HEK293 (cell line): Measurements from ENCODE around the gene PLEKHM2.

ENCODE experiments used
- CTCF ChIA-PET: fragments of 350-600 bp; formaldehyde crosslinking; extraction: SDS; loops from one replicate; lab custom pipeline; 2021; ENCODE audit warnings: antibody characterized with exemption; lab: Yijun Ruan, JAX
- POLR2A ChIA-PET: fragments of 300-600 bp; formaldehyde crosslinking; extraction: SDS; loops from one replicate; lab custom pipeline; 2020; ENCODE audit warnings: antibody characterized with exemption, inconsistent platforms; lab: Yijun Ruan, JAX
- H3K27ac ChIP-seq: fragments of 200-500 bp; sonication (Bioruptor generic); 2 replicates; pipeline ENCODE4 v1.5.1; 2014; ENCODE audit warnings: low read depth, low read length, control low read depth, inconsistent platforms; ENCODE audit errors: extremely low read depth
- H3K36me3 ChIP-seq, 2 experiments: fragments of 200-500 bp in 1 of 2; sonication (Bioruptor generic) in 1 of 2; 1 replicate in 1 of 2; 2 replicates in 1 of 2; pipeline ENCODE4 v1.5.1; 2014 to 2017; ENCODE audit warnings: inconsistent platforms in 2 of 2, low read length in 2 of 2; ENCODE audit not compliant: control insufficient read depth in 2 of 2, insufficient read depth in 1 of 2
- H3K4me1 ChIP-seq: fragments of 200-500 bp; sonication (Bioruptor generic); 2 replicates; pipeline ENCODE4 v1.5.1; 2014; ENCODE audit warnings: mild to moderate bottlenecking, low read length, inconsistent platforms; ENCODE audit not compliant: control insufficient read depth, insufficient read depth
- H3K4me3 ChIP-seq: 2 replicates; pipeline ENCODE4 v1.5.1; 2011; ENCODE audit warnings: low read depth, mild to moderate bottlenecking, control low read depth, low read length, moderate library complexity
- H3K9me3 ChIP-seq: fragments of 200-500 bp; sonication (Bioruptor generic); 2 replicates; pipeline ENCODE4 v1.5.1; 2014; ENCODE audit warnings: low read depth, low read length, inconsistent platforms; ENCODE audit not compliant: control insufficient read depth, insufficient read depth
- EGR2 ChIP-seq: fragments of 450-650 bp; formaldehyde crosslinking; IDR thresholded peaks from 2 replicates; pipeline ENCODE4 v1.5.1; 2016; ENCODE audit warnings: low read depth, missing biosample characterization, missing genetic modification characterization
- GLIS2 ChIP-seq: fragments of 450-650 bp; formaldehyde crosslinking; IDR thresholded peaks from 2 replicates; pipeline ENCODE4 v1.5.1; 2016; ENCODE audit warnings: missing biosample characterization, missing genetic modification characterization
- HOXC10 ChIP-seq: sonication (generic); formaldehyde crosslinking; IDR thresholded peaks from 2 replicates; pipeline ENCODE4 v1.8.1; 2023; ENCODE audit warnings: mild to moderate bottlenecking, missing genetic modification reagents
- MYNN ChIP-seq: fragments of 450-650 bp; formaldehyde crosslinking; IDR thresholded peaks from 2 replicates; pipeline ENCODE4 v1.5.1; 2016; ENCODE audit warnings: missing biosample characterization, missing genetic modification characterization, borderline replicate concordance
- SP7 ChIP-seq: fragments of 450-650 bp; formaldehyde crosslinking; IDR thresholded peaks from 2 replicates; pipeline ENCODE4 v1.5.1; 2016; ENCODE audit warnings: missing biosample characterization, missing genetic modification characterization
- WT1 ChIP-seq: fragments of 450-650 bp; formaldehyde crosslinking; IDR thresholded peaks from 2 replicates; pipeline ENCODE4 v1.5.1; 2016; ENCODE audit warnings: missing biosample characterization, missing genetic modification characterization
- ZIC2 ChIP-seq: fragments of 450-650 bp; formaldehyde crosslinking; IDR thresholded peaks from 2 replicates; pipeline ENCODE4 v1.5.1; 2016; ENCODE audit warnings: missing biosample characterization, missing genetic modification characterization
- ZNF155 ChIP-seq: fragments of 450-650 bp; formaldehyde crosslinking; IDR thresholded peaks from 2 replicates; pipeline ENCODE4 v1.5.1; 2016; ENCODE audit warnings: missing biosample characterization, missing genetic modification characterization
- ZNF157 ChIP-seq: fragments of 450-650 bp; formaldehyde crosslinking; IDR thresholded peaks from 2 replicates; pipeline ENCODE4 v1.5.1; 2016; ENCODE audit warnings: missing biosample characterization, missing genetic modification characterization
- ZNF2 ChIP-seq: fragments of 450-650 bp; formaldehyde crosslinking; IDR thresholded peaks from 2 replicates; pipeline ENCODE4 v1.5.1; 2016; ENCODE audit warnings: missing biosample characterization, missing genetic modification characterization
- ZNF211 ChIP-seq: fragments of 450-650 bp; formaldehyde crosslinking; IDR thresholded peaks from 2 replicates; pipeline ENCODE4 v1.5.1; 2016; ENCODE audit warnings: low read depth, missing biosample characterization, missing genetic modification characterization
- ZNF221 ChIP-seq: fragments of 450-650 bp; formaldehyde crosslinking; IDR thresholded peaks from 2 replicates; pipeline ENCODE4 v1.5.1; 2017; ENCODE audit warnings: missing biosample characterization, missing genetic modification characterization, borderline replicate concordance
- ZNF239 ChIP-seq: fragments of 450-650 bp; formaldehyde crosslinking; IDR thresholded peaks from 2 replicates; pipeline ENCODE4 v1.5.1; 2016; ENCODE audit warnings: missing biosample characterization, missing genetic modification characterization
- ZNF302 ChIP-seq: fragments of 450-650 bp; formaldehyde crosslinking; IDR thresholded peaks from 2 replicates; pipeline ENCODE4 v1.5.1; 2016; ENCODE audit warnings: missing biosample characterization, missing genetic modification characterization, low read depth
- ZNF48 ChIP-seq: fragments of 450-650 bp; formaldehyde crosslinking; IDR thresholded peaks from 2 replicates; pipeline ENCODE4 v1.5.1; 2016; ENCODE audit warnings: missing biosample characterization, missing genetic modification characterization
- ZNF521 ChIP-seq: fragments of 450-650 bp; formaldehyde crosslinking; IDR thresholded peaks from 2 replicates; pipeline ENCODE4 v1.5.1; 2017; ENCODE audit warnings: missing biosample characterization, mild to moderate bottlenecking, missing genetic modification characterization
- ZNF549 ChIP-seq: fragments of 450-650 bp; IDR thresholded peaks from 2 replicates; pipeline ENCODE4 v1.5.1; 2018; ENCODE audit warnings: missing biosample characterization, missing genetic modification characterization, mild to moderate bottlenecking, inconsistent platforms, moderate library complexity
- ZNF560 ChIP-seq: fragments of 450-650 bp; formaldehyde crosslinking; IDR thresholded peaks from 2 replicates; pipeline ENCODE4 v1.5.1; 2017; ENCODE audit warnings: missing biosample characterization, missing genetic modification characterization, borderline replicate concordance
- ZNF768 ChIP-seq: fragments of 450-650 bp; formaldehyde crosslinking; IDR thresholded peaks from 2 replicates; pipeline ENCODE4 v1.5.1; 2018; ENCODE audit warnings: missing biosample characterization, mild to moderate bottlenecking, missing genetic modification characterization
- TF ChIP-seq, protein P1 (sequence below): fragments of 450-650 bp; formaldehyde crosslinking; IDR thresholded peaks from 2 replicates; pipeline ENCODE4 v1.5.1; 2017; ENCODE audit warnings: missing biosample characterization, missing genetic modification characterization
- TF ChIP-seq, protein P2 (sequence below): fragments of 450-650 bp; formaldehyde crosslinking; IDR thresholded peaks from 2 replicates; pipeline ENCODE4 v1.5.1; 2016; ENCODE audit warnings: missing biosample characterization, missing genetic modification characterization
- TF ChIP-seq, protein P3 (sequence below): fragments of 450-650 bp; formaldehyde crosslinking; IDR thresholded peaks from 2 replicates; pipeline ENCODE4 v1.5.1; 2017; ENCODE audit warnings: missing biosample characterization, missing genetic modification characterization

Gene PLEKHM2

DNA sequence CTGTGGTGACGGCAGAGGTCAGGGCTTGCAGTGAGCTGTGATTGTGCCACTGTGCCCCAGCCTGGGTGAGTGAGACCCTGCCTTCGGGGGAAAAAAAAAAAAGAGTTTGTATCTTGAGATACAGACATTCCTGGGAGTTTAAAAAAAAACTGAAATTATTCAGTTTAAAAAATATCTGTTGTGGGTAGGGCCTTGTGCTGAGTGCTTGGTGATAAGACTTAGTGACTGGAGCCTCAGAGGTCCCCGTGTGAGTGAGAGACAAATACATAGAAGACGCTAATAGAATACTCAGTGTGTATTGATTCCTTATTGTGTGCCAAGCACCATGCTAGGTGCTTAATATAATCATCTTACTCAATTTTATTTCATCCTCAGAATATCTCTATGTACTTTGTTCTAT lies 44.2 kb upstream of the PLEKHM2 start:
- CTCF ChIA-PET = no interaction called here
- TF ChIP-seq ZNF239 (tag by site-specific recombination) (no peak), ZNF549 (tag by site-specific recombination) (no peak), ZNF221 (tag by site-specific recombination) (no peak), EGR2 (tag by site-specific recombination) (no peak), SP7 (no peak), ZNF302 (no peak), ZNF560 (tag by site-specific recombination) (no peak)
- TF ChIP-seq, protein P1, sequence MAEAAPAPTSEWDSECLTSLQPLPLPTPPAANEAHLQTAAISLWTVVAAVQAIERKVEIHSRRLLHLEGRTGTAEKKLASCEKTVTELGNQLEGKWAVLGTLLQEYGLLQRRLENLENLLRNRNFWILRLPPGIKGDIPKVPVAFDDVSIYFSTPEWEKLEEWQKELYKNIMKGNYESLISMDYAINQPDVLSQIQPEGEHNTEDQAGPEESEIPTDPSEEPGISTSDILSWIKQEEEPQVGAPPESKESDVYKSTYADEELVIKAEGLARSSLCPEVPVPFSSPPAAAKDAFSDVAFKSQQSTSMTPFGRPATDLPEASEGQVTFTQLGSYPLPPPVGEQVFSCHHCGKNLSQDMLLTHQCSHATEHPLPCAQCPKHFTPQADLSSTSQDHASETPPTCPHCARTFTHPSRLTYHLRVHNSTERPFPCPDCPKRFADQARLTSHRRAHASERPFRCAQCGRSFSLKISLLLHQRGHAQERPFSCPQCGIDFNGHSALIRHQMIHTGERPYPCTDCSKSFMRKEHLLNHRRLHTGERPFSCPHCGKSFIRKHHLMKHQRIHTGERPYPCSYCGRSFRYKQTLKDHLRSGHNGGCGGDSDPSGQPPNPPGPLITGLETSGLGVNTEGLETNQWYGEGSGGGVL (tag by site-specific recombination) = no peak

DNA sequence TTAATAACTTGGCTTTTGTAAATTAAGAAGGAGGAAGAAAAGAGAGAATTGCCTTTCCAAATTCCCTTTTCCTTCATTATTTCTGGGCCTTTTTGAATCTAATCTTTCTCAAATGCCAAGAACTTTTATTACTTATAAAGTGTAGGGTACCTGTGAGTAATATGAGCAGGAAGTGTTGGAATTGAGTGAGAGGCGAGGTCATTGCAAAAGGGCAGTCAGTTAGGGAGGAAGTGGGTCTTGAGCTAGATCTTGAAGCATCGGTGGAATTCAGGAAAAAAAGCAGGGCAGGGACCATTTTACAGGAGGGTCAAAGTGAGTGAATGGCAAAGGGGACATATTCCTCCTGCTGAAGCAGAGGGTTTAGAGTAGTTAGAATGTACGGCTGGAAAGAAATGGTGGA lies 43.5 kb upstream of the PLEKHM2 start:
- peaks cover 46 to 94% of the 10 kb centered on the region in 2 experiments for H3K36me3 ChIP-seq

More for the DNA sequence above, 44.2 kb upstream of the PLEKHM2 start:
- H3K27ac ChIP-seq = no peak overlapping the region
- no peaks in the 10 kb centered on the region for H3K9me3 ChIP-seq
- H3K36me3 ChIP-seq = peaks cover 52 to 94% of the 10 kb centered on the region in 2 experiments
- POLR2A ChIA-PET = no interaction called here
- no peak overlapping the region for H3K4me3 ChIP-seq
- H3K4me1 ChIP-seq = no peaks in the 10 kb centered on the region

DNA sequence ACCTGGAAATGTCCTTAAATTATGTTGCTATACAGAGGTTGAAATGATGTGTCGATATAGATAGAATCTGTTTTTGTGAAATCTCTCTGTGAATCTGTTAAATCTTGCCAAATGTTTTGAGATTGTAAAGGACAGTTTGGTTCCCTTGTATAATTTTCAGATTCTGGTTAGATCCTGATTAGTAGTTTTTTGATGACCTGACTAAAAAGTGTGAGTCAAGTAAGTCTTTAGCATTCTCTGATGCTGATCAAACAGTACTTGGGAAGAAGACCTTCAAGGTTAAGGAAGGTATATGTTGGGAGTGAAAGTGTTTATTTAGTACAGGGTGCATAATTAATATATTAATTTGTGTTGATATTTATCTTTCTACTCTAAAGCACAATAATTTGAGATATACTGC lies 34.2 kb upstream of the PLEKHM2 start:
- POLR2A ChIA-PET = no interaction called here
- peaks cover 33 to 83% of the 10 kb centered on the region in 2 experiments for H3K36me3 ChIP-seq
- H3K4me3 ChIP-seq = no peak overlapping the region
- no peaks in the 10 kb centered on the region for H3K9me3 ChIP-seq
- no peak overlapping the region for H3K27ac ChIP-seq
- CTCF ChIA-PET = no interaction called here
- TF ChIP-seq ZNF48 (tag by site-specific recombination) = no peak
- no peak for TF ChIP-seq ZNF157
- no peak for TF ChIP-seq ZNF768 (tag by site-specific recombination)
- TF ChIP-seq, protein P2, sequence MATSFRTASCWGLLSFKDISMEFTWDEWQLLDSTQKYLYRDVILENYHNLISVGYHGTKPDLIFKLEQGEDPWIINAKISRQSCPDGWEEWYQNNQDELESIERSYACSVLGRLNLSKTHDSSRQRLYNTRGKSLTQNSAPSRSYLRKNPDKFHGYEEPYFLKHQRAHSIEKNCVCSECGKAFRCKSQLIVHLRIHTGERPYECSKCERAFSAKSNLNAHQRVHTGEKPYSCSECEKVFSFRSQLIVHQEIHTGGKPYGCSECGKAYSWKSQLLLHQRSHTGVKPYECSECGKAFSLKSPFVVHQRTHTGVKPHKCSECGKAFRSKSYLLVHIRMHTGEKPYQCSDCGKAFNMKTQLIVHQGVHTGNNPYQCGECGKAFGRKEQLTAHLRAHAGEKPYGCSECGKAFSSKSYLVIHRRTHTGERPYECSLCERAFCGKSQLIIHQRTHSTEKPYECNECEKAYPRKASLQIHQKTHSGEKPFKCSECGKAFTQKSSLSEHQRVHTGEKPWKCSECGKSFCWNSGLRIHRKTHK = no peak
- no peak for TF ChIP-seq ZNF521
- no peak for TF ChIP-seq WT1 (tag by site-specific recombination)
- TF ChIP-seq, protein P3, sequence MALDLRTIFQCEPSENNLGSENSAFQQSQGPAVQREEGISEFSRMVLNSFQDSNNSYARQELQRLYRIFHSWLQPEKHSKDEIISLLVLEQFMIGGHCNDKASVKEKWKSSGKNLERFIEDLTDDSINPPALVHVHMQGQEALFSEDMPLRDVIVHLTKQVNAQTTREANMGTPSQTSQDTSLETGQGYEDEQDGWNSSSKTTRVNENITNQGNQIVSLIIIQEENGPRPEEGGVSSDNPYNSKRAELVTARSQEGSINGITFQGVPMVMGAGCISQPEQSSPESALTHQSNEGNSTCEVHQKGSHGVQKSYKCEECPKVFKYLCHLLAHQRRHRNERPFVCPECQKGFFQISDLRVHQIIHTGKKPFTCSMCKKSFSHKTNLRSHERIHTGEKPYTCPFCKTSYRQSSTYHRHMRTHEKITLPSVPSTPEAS (tag by site-specific recombination) = no peak
- no peak for TF ChIP-seq ZIC2 (tag by site-specific recombination)
- no peak for TF ChIP-seq GLIS2 (tag by site-specific recombination)
- no peak for TF ChIP-seq HOXC10
- TF ChIP-seq ZNF2 = no peak
- no peak for TF ChIP-seq ZNF155 (tag by site-specific recombination)
- no peaks in the 10 kb centered on the region for H3K4me1 ChIP-seq

More for the DNA sequence above, 43.5 kb upstream of the PLEKHM2 start:
- Histone ChIP-seq H3K4me3 (no peak overlapping the region), H3K27ac (no peak overlapping the region), H3K9me3 (no peaks in the 10 kb centered on the region), H3K4me1 (no peaks in the 10 kb centered on the region)
- TF ChIP-seq ZNF211 (no peak), MYNN (0 out of 2 replicates have a peak, but pooled peaks have one; percentile 26)
- ChIA-PET POLR2A (no interaction called here), CTCF (no interaction called here)
